IMR-90 (cell line): ENCODE measurements around the gene DCAF15. TPM values are rescaled to one million over a fixed set of nuclear protein-coding genes. Genes with fewer than 3 reads are reported as not detected.

Source experiments
- ATAC-seq: fragments of 200-7000 bp; cut with Tn5 transposase; 2 replicates; pipeline ENCODE4 v1.9.1; 2020; ENCODE audit warnings: low read depth, mild to moderate bottlenecking, moderate library complexity
- BruUV-seq: library from RNA; stranded (reverse); fragments of 400-500 nt; replicated peaks from 2 replicates; lab custom pipeline; 2021; lab: Mats Ljungman, UMichigan
- CTCF ChIA-PET: fragments of 300-600 bp; formaldehyde crosslinking; extraction: SDS; loops from one replicate; lab custom pipeline; 2021; ENCODE audit warnings: antibody characterized with exemption; lab: Yijun Ruan, JAX
- POLR2A ChIA-PET: fragments of 300-600 bp; sonication (Branson Sonifier 250); formaldehyde crosslinking; loops from one replicate; lab custom pipeline; 2022; ENCODE audit warnings: antibody characterized with exemption; ENCODE audit not compliant: unreplicated experiment; lab: Charles Lee
- DNase-seq: peaks from one replicate; pipeline ENCODE4 v3.0.0; 2013
- H2AFZ ChIP-seq: replicated peaks from 2 replicates; pipeline ENCODE3; 2013; ENCODE audit warnings: low read length, mild to moderate bottlenecking; ENCODE audit not compliant: poor library complexity
- H2AK5ac ChIP-seq: 2 replicates; pipeline ENCODE4 v1.6.1; 2013; ENCODE audit warnings: low read depth, low read length, inconsistent platforms
- H2AK9ac ChIP-seq: replicated peaks from 2 replicates; pipeline ENCODE3; 2013; ENCODE audit warnings: mild to moderate bottlenecking, low read depth, low read length, moderate library complexity; ENCODE audit not compliant: poor library complexity
- H2BK120ac ChIP-seq: 2 replicates; pipeline ENCODE4 v1.6.1; 2013; ENCODE audit warnings: low read depth, low read length, inconsistent platforms
- H2BK15ac ChIP-seq: 3 replicates; pipeline ENCODE4 v1.6.1; 2013; ENCODE audit warnings: low read depth, low read length, inconsistent platforms
- H2BK20ac ChIP-seq: 2 replicates; pipeline ENCODE4 v1.6.1; 2013; ENCODE audit warnings: low read depth, mild to moderate bottlenecking, inconsistent platforms, low read length, moderate library complexity
- H2BK5ac ChIP-seq: 2 replicates; pipeline ENCODE4 v1.6.1; 2013; ENCODE audit warnings: mild to moderate bottlenecking, low read depth, low read length, inconsistent platforms; ENCODE audit not compliant: poor library complexity, severe bottlenecking
- H3K14ac ChIP-seq: replicated peaks from 2 replicates; pipeline ENCODE4 v1.6.1; 2013; ENCODE audit warnings: low read depth, low read length, inconsistent platforms
- H3K18ac ChIP-seq: 2 replicates; pipeline ENCODE4 v1.6.1; 2013; ENCODE audit warnings: low read depth, low read length, control low read depth
- H3K23ac ChIP-seq: 2 replicates; pipeline ENCODE4 v1.6.1; 2013; ENCODE audit warnings: low read depth, low read length, inconsistent platforms
- H3K27ac ChIP-seq: 2 replicates; pipeline ENCODE4 v1.5.1; 2013; ENCODE audit warnings: mild to moderate bottlenecking, control low read depth, low read length; ENCODE audit not compliant: insufficient read depth
- H3K27me3 ChIP-seq: 2 replicates; pipeline ENCODE4 v1.6.1; 2013; ENCODE audit warnings: low read length; ENCODE audit not compliant: control insufficient read depth, insufficient read depth
- H3K36me3 ChIP-seq: 2 replicates; pipeline ENCODE4 v1.6.1; 2013; ENCODE audit warnings: low read length, mixed read lengths; ENCODE audit not compliant: control insufficient read depth, insufficient read depth
- H3K4ac ChIP-seq: 2 replicates; pipeline ENCODE4 v1.6.1; 2013; ENCODE audit warnings: low read depth, low read length, inconsistent platforms
- H3K4me1 ChIP-seq: 2 replicates; pipeline ENCODE4 v1.6.1; 2013; ENCODE audit warnings: low read length, mixed read lengths; ENCODE audit not compliant: control insufficient read depth, insufficient read depth
- H3K4me2 ChIP-seq: 2 replicates; pipeline ENCODE4 v1.6.1; 2013; ENCODE audit warnings: low read depth, mild to moderate bottlenecking, control low read depth, low read length, moderate library complexity
- H3K4me3 ChIP-seq: 2 replicates; pipeline ENCODE4 v1.5.1; 2013; ENCODE audit warnings: low read depth, mild to moderate bottlenecking, control low read depth, low read length, moderate library complexity; ENCODE audit not compliant: insufficient read depth
- H3K56ac ChIP-seq: 2 replicates; pipeline ENCODE4 v1.6.1; 2013; ENCODE audit warnings: low read length, inconsistent platforms; ENCODE audit not compliant: insufficient read depth; ENCODE audit errors: extremely low read depth
- H3K79me1 ChIP-seq, 2 experiments: 2 replicates each; pipeline ENCODE4 v1.6.1; 2013; ENCODE audit warnings: low read length in 2 of 2, inconsistent platforms in 1 of 2, low read depth in 1 of 2
- H3K9ac ChIP-seq: 2 replicates; pipeline ENCODE4 v1.6.1; 2013; ENCODE audit warnings: low read depth, low read length, control low read depth
- H3K9me1 ChIP-seq: 2 replicates; pipeline ENCODE4 v1.6.1; 2013; ENCODE audit warnings: low read length, inconsistent platforms; ENCODE audit not compliant: insufficient read depth
- H3K9me3 ChIP-seq: 2 replicates; pipeline ENCODE4 v1.6.1; 2013; ENCODE audit warnings: low read length; ENCODE audit not compliant: control insufficient read depth, insufficient read depth
- H4K20me1 ChIP-seq: 2 replicates; pipeline ENCODE4 v1.6.1; 2013; ENCODE audit warnings: low read length, inconsistent platforms; ENCODE audit not compliant: insufficient read depth
- H4K5ac ChIP-seq: 2 replicates; pipeline ENCODE4 v1.6.1; 2013; ENCODE audit warnings: mild to moderate bottlenecking, low read depth, low read length, control low read depth
- H4K8ac ChIP-seq, 2 experiments: 2 replicates each; pipeline ENCODE4 v1.6.1; 2013; ENCODE audit warnings: low read depth in 2 of 2, low read length in 2 of 2, control low read depth in 1 of 2, inconsistent platforms in 1 of 2
- H4K91ac ChIP-seq: 2 replicates; pipeline ENCODE4 v1.6.1; 2013; ENCODE audit warnings: low read depth, low read length, inconsistent platforms; ENCODE audit not compliant: insufficient read depth
- FOS ChIP-seq: fragments of 150-350 bp; IDR thresholded peaks from 2 replicates; pipeline ENCODE4 v1.6.1; 2016; ENCODE audit warnings: low read depth, low read length
- MAZ ChIP-seq: IDR thresholded peaks from 2 replicates; pipeline ENCODE4 v1.6.1; 2012; ENCODE audit warnings: low read depth, mild to moderate bottlenecking, low read length, improper control_type of control experiment, moderate library complexity, borderline replicate concordance
- MXI1 ChIP-seq: IDR thresholded peaks from 2 replicates; pipeline ENCODE4 v1.6.1; 2012; ENCODE audit warnings: low read depth, mild to moderate bottlenecking, low read length, moderate library complexity, borderline replicate concordance
- RAD21 ChIP-seq: IDR thresholded peaks from 2 replicates; pipeline ENCODE4 v1.6.1; 2012; ENCODE audit warnings: low read length, improper control_type of control experiment
- WGBS, 2 experiments: methylation state at CpG; one replicate each; pipeline versions ENCODE4 v1.1.5 to v1.1.7; 2013; ENCODE audit warnings: missing lambda C conversion rate in 2 of 2; ENCODE audit not compliant: insufficient read length in 1 of 2; ENCODE audit errors: extremely low coverage in 2 of 2; 5-methylcytosine and 5-hydroxymethylcytosine counted together
- dilution Hi-C: fragments of 300-500 bp; cut with HindIII; formaldehyde crosslinking; loops from one replicate; pipeline ENCODE4 v1.14.3; 2018; ENCODE audit warnings: low sequenced_read_pairs; ENCODE audit not compliant: unreplicated experiment
- in situ Hi-C: fragments of 300-500 bp; cut with MboI; formaldehyde crosslinking; loops from 3 replicates; pipeline ENCODE4 v1.14.3; 2019; ENCODE audit warnings: low sequenced_read_pairs, inconsistent platforms, mixed read lengths
- intact Hi-C: fragments of 100-400 bp; cut with micrococcal nuclease; formaldehyde crosslinking; loops from 2 replicates; pipeline ENCODE4 v1.10.0; 2022
- polyA plus RNA-seq, 3 experiments: library from polyadenylated mRNA; depleted of rRNA; stranded (reverse); fragments of >200 nt; gene quantifications; 2 replicates each; pipeline ENCODE4 v1.2.3, GENCODE V29; 2012; ENCODE audit warnings: low replicate concordance in 1 of 3
- total RNA-seq: library from RNA; depleted of rRNA; stranded (reverse); fragments of >200 nt; gene quantifications from 2 replicates; pipeline ENCODE4 v1.2.3, GENCODE V29; 2012
- TF ChIP-seq, protein P1 (sequence below): conservative IDR thresholded peaks from 2 replicates; pipeline ENCODE4 v1.5.1; 2012; ENCODE audit warnings: mild to moderate bottlenecking, low read depth, low read length, improper control_type of control experiment

The DCAF15 gene
- total and polyA plus RNA-seq, 2 of the 4 experiments (the other 2 are of a cell fraction): 6.8 to 31.0 TPM

DNA sequence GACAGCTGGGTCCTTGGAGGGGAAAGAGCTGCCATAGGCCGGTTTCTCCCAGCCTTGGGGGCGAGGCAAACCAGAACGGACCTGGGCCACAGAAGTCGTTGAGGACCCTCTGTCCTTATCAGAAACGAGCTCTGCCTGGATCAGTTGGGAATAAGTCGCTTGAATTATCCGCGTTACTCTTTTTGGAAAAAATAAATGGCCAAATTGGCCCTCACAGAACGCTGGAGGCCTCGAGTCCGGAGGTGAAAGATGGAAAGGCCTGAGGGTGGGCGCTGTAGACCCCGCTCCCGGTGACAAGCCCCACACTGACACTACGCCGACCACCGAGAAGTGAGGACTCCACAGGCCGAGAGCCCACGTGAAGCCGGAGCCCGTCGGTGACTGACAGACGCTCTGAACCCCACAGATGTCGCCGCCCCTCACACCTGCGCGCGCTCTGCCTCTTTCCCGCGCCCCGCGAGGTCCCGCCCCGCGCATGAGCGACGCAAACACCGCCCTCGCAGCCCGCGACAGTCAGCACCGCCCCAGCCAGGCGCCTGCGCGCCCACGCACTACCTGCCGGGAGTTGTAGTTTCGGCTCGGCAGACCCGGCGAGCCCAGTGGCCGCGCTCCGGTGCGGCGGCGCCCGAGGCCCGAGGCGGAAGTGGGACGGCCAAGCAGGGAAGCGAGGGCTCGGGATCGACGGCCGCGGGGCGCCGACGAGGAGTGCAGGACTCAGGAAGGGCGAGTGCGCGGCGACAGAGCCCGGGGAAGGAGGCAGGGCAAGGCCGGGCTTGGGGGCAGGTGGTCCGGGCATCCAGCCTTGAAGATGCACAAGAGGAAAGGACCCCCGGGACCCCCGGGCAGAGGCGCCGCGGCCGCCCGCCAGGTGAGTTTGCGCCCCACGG lies 46.4 kb upstream of the DCAF15 start, which contains the start of the genes BRME1 and CC2D1A:
Gene BRME1 (minus strand): TSS at position 484 of the 887 bp plus-strand sequence. CDS start 1,225 bp downstream, outside the sequence.
Gene CC2D1A (plus strand): TSS at position 568 of the 887 bp plus-strand sequence. CDS start 241 bp downstream, at position 809.
- in situ Hi-C loops: no loop called here
- dilution Hi-C loops: no loop called here
- peak within 1 kb of the TSS; percentile 70 for H3K23ac ChIP-seq
- peak within 1 kb of the TSS; percentile 97 for H3K4me3 ChIP-seq
- H2AK5ac ChIP-seq: peak within 1 kb of the TSS; percentile 64
- H2AK9ac ChIP-seq: peak within 1 kb of the TSS; percentile 74
- H3K9me3 ChIP-seq: no peaks in the 10 kb centered on the region
- no peaks in the 10 kb centered on the region for H3K27me3 ChIP-seq
- peak within 1 kb of the TSS; percentile 96 for H3K9ac ChIP-seq
- H3K36me3 ChIP-seq: peaks cover 7% of the 10 kb centered on the region
- H3K4me2 ChIP-seq: peak within 1 kb of the TSS; percentile 97
- POLR2A ChIA-PET: no interaction called here
- H3K14ac ChIP-seq: peak within 1 kb of the TSS; percentile 82
- no peak within 1 kb of the TSS for H2BK20ac ChIP-seq
- ATAC-seq (peak; percentile 100), DNase-seq (peak; percentile 75)
- H4K8ac ChIP-seq: peak within 1 kb of the TSS; percentile 53 to 96
- H3K27ac ChIP-seq: peak within 1 kb of the TSS; percentile 79
- no TSS peak for BruUV-seq
- peaks cover 6 to 8% of the 10 kb centered on the region in 2 experiments for H3K79me1 ChIP-seq
- peak within 1 kb of the TSS; percentile 51; the same call in 1 of the 2 replicates for H4K91ac ChIP-seq
- no peaks in the 10 kb centered on the region; the same call in none of the 2 replicates for H3K9me1 ChIP-seq
- 6% methylated on average over 61 of the region's 86 CpGs; no CpG with 5 or more reads in 1 of the 2 experiments for WGBS, 2 experiments
- peak; percentile 50; the same call in 1 of the 2 replicates for TF ChIP-seq MAZ
- TF ChIP-seq MXI1: no peak
- TF ChIP-seq RAD21: no peak
- TF ChIP-seq, protein P1, sequence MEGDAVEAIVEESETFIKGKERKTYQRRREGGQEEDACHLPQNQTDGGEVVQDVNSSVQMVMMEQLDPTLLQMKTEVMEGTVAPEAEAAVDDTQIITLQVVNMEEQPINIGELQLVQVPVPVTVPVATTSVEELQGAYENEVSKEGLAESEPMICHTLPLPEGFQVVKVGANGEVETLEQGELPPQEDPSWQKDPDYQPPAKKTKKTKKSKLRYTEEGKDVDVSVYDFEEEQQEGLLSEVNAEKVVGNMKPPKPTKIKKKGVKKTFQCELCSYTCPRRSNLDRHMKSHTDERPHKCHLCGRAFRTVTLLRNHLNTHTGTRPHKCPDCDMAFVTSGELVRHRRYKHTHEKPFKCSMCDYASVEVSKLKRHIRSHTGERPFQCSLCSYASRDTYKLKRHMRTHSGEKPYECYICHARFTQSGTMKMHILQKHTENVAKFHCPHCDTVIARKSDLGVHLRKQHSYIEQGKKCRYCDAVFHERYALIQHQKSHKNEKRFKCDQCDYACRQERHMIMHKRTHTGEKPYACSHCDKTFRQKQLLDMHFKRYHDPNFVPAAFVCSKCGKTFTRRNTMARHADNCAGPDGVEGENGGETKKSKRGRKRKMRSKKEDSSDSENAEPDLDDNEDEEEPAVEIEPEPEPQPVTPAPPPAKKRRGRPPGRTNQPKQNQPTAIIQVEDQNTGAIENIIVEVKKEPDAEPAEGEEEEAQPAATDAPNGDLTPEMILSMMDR: no peak
- no peak for TF ChIP-seq FOS
- H2BK15ac ChIP-seq: no peak within 1 kb of the TSS
- no peaks in the 10 kb centered on the region for H4K20me1 ChIP-seq
- intact Hi-C loops: no loop called here
- H2AFZ ChIP-seq: peak within 1 kb of the TSS; percentile 100
- peak within 1 kb of the TSS; percentile 40; the same call in 1 of the 2 replicates for H3K18ac ChIP-seq
- H2BK5ac ChIP-seq: peak within 1 kb of the TSS; percentile 34
- peak within 1 kb of the TSS; percentile 82 for H4K5ac ChIP-seq
- CTCF ChIA-PET: no interaction called here
- peak within 1 kb of the TSS; percentile 46 for H3K56ac ChIP-seq
- H3K4ac ChIP-seq: peak within 1 kb of the TSS; percentile 74
- H3K4me1 ChIP-seq: no peaks in the 10 kb centered on the region; the same call in 1 of the 2 replicates
- H2BK120ac ChIP-seq: no peak within 1 kb of the TSS
